HG02798 (cell line): Measurements from ENCODE around the gene CCSAP.
"Not testable (repeated sequence)": the region's sequence is repeated elsewhere in the genome, so short reads cannot be mapped to it uniquely, and the experiment has no call there.

Source experiments
- ATAC-seq: cut with Tn5 transposase; IDR thresholded peaks from one replicate; pipeline ENCODE4 v1.9.1; 2021; ENCODE audit warnings: mild to moderate bottlenecking; ENCODE audit not compliant: unreplicated experiment, poor library complexity

Gene CCSAP

DNA sequence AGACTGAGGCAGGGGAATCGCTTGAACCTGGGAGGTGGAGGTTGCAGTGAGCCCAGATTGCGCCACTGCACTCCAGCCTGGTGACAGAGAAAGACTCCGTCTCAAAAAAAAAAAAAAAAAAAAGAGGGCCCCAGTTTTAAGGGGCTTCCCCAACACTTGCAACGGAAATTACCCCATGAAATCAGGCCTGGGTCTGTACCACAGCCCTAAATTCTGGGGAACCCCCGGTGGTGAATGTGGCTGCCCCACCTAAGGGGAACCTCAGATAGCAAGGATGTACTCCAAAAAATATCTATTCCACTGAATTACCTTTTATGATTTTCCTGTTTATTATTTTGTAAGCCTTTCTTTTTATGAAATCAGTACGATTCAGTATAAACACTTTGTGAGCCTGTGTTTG lies 15.1 kb downstream of the CCSAP start:
- not testable (repeated sequence) for ATAC-seq

DNA sequence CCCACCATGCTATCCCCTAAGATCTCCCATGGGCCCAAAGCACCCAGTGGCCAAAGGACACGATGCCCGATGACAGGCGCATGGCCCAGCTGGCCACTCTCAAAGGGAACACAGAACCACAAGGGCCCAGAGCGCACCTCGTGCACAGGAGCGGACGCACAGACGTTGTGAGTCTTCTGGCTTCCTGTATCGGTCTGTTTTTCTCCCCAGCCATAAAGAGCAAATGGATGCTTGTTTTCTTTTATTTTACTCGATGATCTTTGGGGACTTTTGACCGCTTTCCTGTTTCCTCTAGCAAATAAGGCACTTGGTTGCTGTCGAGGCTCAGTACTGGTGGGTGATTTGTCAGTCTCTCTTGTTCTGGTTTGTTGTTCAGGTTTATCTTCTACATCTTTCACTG lies 16.2 kb downstream of the CCSAP start:
- no peak for ATAC-seq

- peak; percentile 44 for ATAC-seq
Measured at GRCh38 chr1:229325853-229326487, 16.9 kb downstream of the CCSAP start.

DNA sequence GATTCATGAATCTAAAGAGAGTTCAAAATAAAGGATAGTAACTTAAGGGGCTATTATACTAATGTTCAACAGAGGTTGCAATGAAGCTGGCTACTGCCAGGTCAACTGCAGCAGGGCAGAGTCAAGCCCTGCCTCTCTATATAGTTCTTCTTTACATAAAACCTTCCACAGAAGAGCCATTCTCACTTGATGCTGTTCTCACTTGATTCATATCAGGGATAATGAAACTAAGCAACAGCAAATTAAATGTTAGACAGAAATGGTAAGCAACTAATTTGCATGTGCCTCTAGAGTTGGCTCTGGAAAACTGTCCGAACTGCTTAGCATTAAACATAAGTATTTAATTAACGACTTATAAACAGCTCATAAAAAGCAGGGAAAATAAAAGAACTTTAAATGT lies 17.4 kb downstream of the CCSAP start:
- ATAC-seq: no peak

GRCh38 chr1:229323885-229324553 lies 18.8 kb downstream of the CCSAP start:
- no peak for ATAC-seq

GRCh38 chr1:229323201-229323600 lies 19.6 kb downstream of the CCSAP start:
- ATAC-seq: no peak

GRCh38 chr1:229319487-229319886 lies 23.4 kb downstream of the CCSAP start:
- no peak for ATAC-seq

GRCh38 chr1:229318056-229318455 lies 24.8 kb downstream of the CCSAP start:
- ATAC-seq: no peak

DNA sequence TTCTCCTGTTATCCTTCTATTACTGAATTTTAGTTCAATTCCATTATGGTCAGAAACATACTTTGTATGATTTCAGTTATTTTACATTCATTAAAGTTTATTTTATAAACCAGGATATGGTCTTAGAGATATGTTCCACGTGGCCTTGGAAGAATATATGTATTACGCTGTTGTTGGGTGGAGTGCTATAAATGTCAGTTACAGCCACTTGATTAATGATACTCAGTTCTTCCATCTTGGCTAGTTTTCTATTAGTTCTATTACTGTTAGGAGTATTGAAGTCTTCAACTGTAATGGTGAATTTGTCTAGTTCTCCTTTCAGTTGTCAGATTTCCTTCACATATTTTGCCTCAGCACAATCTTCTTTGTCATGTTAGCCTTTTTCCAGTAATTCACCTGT lies 26.7 kb downstream of the CCSAP start:
- ATAC-seq: no peak

GRCh38 chr1:229310833-229311232 lies 32.0 kb downstream of the CCSAP start:
- no peak for ATAC-seq

GRCh38 chr1:229309684-229310083 lies 33.2 kb downstream of the CCSAP start:
- ATAC-seq: no peak

DNA sequence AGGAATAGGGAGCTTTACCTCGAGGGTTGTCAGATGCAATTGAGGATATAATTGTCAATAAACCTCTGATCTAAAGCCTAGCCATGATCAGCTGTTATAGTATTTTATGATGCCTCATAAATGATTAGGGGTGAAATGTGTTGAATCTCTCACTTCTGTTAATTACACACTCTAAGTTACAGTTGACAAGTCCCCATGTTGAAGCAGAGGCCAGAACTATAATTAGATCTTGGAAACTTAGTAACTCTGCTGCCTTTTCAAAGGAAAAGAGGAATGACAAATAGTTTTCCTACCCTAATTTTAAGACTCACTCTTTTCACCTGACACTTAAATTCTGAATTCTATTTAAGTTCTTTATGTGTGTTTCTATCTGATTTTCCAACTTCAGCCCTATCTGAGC lies 33.8 kb downstream of the CCSAP start:
- ATAC-seq: no peak

GRCh38 chr1:229305392-229305791 lies 37.5 kb downstream of the CCSAP start:
- no peak for ATAC-seq

GRCh38 chr1:229303855-229304254 lies 39.0 kb downstream of the CCSAP start:
- ATAC-seq: no peak

DNA sequence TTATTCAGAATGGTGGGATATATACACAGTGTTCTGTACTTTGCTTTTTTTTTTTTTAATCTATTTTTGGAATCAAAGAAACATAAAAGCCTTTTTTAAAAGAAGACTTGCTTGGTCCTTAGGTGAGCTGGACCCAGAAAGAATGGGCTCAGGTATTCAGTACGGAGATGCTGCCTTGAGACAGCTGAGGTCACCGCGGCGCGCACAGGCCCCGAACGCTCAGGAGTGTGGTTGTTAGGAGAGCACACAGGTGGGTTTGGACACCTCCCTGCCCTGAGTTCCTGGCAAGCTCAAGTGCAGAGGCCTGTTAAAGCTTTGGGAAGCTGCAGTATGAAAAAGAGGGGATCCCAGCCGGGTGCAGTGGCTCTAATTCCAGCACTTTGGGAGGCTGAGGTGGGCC lies 40.1 kb downstream of the CCSAP start:
- no peak for ATAC-seq

- no peak for ATAC-seq
Measured at GRCh38 chr1:229300099-229300757, 42.6 kb downstream of the CCSAP start.

GRCh38 chr1:229298887-229299503 lies 43.9 kb downstream of the CCSAP start:
- no peak for ATAC-seq

DNA sequence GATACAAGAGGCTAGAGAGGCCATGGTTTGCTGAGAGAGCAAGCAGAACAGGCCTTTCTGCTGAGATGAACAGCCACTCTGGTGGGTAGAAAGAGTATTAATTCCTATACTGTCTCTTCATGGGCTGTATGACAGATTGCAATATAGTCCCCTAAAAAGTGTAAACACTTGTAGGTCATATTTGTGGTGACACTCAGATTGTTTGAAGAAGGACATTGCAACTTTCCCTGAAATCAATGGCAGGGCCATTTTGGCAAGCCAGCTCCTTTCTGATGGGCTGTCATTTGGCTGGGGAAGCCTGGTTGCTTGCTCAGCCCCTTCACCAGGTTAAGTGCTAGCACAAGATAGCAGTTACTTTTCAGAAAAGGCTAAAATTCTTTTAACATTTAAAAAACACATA lies 44.4 kb downstream of the CCSAP start:
- no peak for ATAC-seq

- ATAC-seq: no peak
Measured at GRCh38 chr1:229297746-229298145, 45.1 kb downstream of the CCSAP start.

GRCh38 chr1:229296541-229296941 lies 46.3 kb downstream of the CCSAP start:
- no peak for ATAC-seq

DNA sequence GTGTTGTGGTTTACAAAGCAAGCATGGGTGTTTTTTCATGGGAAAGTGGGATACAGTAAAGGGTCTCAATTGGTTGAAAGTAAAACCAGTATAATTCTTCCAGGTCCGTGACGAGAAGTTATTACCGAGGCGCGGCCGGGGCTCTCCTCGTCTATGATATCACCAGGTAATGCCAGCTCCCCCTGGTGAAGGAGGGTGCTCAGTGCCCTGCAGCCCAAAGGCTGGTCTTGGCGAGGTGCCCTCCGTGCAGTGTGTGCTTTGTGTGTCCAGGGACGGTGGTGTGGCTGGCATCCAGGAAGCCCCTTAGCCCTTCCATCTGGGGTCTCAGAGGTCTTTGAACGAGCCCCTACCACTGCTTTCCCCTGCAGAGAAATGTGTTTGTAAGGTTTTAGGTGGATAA lies 47.1 kb downstream of the CCSAP start:
- ATAC-seq: no peak
